GM21825 (cell line): ENCODE data around the gene DDX54.

Experiments
- ATAC-seq: cut with Tn5 transposase; IDR thresholded peaks from one replicate; pipeline ENCODE4 v1.9.1; 2021; ENCODE audit warnings: mild to moderate bottlenecking, moderate library complexity; ENCODE audit not compliant: unreplicated experiment

The DDX54 gene

GRCh38 chr12:113165521-113166450 is 19.5 kb downstream of the DDX54 start:
- no peak for ATAC-seq

DNA sequence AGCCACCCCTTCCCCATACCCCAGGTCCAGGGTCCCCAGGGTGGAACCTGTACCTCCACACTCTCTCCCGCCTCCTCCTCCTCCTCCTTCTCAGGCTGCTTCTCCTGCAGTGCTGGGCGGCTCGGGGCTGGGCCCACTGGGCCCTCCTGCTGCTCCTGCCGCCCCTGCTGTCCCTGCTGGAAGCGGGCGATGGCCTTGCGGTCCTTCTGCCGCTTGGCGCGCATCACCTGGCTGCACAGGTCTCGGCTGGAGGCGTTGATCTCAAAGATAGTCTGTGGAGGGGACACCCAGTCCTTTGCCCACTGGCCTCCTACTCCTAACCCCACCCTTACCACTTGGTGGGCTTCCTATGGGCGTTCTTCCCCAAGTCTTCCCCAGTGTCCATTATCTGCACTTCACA is 21.3 kb downstream of the DDX54 start:
- ATAC-seq = no peak

DNA sequence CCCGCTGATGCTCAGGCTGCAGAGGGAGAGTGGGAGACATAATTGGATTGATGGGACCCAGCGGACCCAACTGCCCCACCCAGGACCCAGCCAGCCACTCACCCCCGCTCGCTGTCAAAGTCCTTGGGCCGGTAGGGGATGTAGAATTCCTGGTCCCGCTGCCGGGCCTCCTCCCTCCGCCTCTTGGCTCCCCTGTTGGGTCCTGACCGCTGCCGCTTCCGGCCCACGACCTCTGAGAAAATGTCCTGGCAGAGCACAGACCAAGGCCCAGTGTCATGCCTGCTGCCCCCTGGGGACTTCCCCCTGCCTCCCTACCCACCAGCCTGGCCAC is 22.3 kb downstream of the DDX54 start:
- no peak for ATAC-seq

GRCh38 chr12:113162102-113163029 is 22.9 kb downstream of the DDX54 start:
- ATAC-seq = no peak

DNA sequence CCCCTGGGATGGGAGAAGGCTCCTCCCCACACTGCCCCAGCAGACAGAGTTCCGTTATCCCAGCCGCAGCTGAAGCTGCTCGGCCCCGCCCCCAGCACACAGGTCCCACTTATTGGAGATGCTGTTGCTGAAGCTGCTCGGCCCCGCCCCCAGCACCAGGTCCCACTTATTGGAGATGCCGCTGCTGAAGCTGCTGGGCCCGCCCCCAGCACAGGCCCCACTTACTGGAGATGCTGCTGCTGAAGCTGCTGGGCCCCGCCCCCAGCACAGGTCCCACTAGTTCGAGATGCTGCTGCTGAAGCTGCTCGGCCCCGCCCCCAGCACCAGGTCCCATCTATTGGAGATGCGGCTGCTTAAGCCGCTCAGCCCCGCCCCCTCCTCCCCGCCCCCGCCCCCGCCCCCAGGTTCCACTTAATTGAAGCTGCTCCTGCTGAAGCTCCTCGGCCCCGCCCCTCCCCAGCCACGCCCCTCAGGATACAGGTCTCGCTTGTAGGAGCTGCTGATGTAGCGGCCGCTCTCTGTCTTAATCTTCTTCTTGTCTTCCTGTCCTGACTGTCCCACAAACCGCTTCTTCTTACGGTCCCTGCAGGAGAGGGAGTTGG is 23.8 kb downstream of the DDX54 start:
- ATAC-seq = no peak

DNA sequence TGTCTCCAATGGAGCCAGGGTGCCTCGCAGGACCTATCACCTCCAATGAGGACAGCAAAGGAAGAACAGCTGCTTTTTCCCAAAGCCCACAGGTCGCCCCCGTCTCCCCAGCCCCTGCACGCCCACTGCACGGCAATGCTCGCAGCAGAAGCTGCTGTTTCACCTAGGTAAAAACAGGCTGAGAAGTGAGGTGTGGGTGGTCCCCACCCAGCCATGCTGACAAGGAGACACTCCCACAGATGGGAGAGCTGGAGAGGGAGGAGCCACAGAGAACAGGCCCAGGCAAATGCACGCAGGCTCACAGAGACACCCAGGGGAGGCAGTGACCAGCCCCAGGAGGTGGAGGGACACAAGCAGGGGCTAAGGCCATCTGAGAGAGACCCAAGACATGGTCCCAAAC is 25.3 kb downstream of the DDX54 start:
- no peak for ATAC-seq

DNA sequence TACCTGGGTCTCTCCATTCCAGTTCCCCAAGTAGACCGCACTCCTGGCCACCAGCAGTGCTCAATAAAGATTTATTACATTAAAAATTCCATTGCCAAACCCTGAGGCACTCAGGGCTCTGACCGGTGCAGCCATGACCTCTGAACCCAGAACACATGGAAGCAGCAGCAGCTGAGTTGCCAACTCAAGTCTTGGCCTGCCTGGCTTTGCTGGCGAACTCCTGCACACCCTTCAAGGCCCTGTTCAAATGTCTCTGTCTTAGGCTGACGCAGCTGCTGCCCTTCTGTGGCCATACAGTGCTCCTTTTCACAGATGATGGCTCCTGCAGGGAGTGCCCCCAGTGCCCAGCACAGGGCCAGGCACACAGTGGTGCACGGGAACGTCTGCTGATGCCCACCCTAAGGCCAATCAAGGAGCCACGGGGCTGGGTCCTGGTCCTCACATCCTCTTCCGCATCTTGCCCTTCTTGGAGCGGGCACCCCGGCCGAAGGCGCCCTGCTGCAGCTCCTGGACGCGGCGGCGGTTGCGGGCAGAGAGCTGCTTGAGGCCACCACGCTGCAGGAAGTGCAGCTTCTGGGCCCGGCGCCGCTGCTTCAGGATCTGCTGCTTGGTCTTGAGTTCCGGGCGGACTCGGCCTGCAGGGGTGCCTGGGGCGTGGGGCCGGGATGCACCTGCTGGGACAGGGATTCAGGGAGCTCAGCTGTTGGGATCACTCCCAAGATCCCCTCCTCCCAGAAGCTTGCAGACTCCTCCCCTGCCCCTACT is 26.7 kb downstream of the DDX54 start:
- ATAC-seq = no peak

GRCh38 chr12:113157218-113157859 is 27.9 kb downstream of the DDX54 start:
- no peak for ATAC-seq

DNA sequence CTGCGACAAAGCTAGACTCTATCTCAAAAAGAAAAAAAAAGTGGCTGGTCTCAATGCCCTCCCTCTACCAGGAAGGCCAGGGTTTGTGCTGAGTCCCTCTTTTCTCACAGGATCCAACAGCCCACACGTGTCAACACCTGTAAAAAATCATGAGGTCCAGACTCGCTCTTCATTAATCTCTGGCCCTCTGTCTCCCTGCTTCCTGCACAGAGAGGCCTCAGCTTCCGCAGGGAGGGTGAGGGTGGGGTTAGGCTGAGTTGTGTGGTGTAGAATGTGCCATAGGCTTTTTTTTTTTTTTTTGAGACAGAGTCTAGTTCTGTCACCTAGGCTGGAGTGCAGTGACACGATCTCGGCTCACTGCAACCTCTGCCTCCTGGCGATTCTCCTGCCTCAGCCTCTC is 29.6 kb downstream of the DDX54 start:
- ATAC-seq = no peak

GRCh38 chr12:113155060-113155459 is 30.2 kb downstream of the DDX54 start:
- no peak for ATAC-seq

DNA sequence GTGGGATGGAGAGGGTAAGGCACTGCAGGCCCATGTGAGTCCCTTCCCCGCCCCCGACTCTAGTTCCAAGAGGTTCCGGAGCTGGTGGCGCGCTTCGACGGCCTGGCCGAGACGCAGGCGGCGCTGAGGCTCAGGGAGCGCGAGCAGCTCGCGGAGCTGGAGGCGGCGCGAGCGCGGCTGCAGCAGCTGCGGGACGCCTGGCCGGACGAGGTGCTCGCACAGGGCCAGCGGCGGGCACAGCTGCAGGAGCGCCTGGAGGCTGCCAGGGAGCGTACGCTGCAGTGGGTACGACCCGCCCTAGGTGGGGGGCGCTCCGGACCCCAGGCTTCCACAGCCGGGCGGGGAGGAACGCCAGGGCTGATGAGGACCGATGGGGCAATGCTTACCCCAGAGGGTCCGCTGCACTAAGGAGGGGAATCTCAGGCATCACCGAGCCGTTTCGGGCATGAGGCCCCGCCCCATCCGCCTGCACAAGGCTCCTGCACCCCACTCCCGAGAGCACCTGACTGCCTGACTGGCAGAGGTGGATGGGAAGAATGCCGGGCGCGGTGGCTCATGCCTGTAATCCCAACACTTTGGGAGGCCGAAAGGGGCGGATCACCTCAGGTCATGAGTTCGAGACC is 30.8 kb downstream of the DDX54 start:
- no peak for ATAC-seq

DNA sequence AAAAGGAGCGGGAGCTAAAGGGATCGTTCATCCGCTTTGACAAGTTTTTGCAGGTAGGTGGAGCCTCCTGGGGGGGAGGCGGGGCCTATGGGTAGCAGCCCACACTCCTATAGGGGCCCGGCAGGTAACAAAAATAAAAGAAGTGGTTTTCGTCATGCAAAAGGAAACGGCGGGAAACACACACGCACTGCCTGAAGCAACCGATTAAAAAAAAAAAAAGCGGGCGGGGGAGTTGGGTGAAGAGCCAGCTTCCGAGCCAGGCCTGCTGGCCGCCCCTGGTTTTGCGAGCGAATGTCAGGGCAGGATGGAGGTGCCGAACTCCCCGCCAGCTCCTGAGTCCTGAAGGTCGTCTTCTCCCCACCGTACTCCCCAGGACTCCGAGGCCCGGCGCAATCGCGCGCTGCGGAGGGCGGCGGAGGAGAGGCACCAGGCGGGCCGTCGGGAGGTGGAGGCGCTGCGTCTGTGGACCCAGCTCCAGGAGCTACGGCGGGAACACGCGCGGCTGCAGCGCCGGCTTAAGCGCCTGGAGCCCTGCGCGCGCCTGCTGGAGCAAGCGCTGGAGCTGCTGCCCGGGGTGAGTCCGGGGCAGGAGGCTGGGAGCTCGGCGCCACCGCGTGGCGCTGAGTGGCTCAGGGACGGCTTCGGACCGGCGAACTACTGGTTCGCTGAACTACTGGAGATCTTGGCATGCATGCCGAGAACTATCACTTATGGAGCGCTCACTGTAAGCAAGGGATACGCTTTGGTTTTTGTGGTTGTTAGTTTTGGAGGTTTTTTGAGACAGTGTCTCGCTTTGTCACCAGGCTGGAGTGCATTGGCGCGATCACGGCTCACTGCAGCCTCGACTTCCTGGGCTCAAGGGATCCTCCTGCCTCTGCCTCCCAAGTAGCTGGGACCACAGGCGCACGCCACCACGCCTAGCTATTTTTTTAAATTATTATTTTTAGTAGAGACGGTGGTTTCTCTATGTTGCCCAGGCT is 32.2 kb downstream of the DDX54 start:
- ATAC-seq = no peak

DNA sequence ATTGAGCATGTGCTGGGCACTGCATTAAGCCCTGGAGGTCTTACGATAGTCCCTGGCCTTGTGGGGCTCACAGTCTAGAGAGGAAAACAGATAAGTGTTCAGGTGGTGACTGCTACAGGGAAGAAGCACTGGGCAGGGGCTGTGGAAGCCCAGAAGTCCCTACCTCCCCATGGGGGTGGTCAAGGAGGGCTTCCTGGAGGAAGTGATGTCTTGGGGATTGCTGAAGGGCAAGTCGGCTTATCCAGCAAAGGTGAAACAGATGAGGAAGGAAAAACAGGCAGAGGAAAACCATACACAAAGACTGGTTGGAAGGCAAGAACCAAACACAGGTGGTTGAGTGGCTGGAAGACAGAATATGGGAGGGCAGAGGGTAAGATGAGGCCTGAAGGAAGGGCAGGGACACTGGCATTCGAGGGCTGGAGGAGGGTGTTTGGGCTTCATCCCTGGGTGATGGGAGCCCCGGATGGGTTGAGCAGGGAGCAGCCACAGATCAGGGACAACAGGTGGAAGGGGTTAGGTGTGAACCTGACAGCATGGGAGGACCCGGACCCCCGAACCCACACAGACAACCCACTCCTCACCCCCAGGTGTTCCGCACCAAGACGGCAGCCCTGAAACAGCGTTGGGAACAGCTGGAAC is 33.0 kb downstream of the DDX54 start:
- ATAC-seq = no peak

- ATAC-seq = no peak
Observed at GRCh38 chr12:113151655-113152054, 33.6 kb downstream of the DDX54 start.

DNA sequence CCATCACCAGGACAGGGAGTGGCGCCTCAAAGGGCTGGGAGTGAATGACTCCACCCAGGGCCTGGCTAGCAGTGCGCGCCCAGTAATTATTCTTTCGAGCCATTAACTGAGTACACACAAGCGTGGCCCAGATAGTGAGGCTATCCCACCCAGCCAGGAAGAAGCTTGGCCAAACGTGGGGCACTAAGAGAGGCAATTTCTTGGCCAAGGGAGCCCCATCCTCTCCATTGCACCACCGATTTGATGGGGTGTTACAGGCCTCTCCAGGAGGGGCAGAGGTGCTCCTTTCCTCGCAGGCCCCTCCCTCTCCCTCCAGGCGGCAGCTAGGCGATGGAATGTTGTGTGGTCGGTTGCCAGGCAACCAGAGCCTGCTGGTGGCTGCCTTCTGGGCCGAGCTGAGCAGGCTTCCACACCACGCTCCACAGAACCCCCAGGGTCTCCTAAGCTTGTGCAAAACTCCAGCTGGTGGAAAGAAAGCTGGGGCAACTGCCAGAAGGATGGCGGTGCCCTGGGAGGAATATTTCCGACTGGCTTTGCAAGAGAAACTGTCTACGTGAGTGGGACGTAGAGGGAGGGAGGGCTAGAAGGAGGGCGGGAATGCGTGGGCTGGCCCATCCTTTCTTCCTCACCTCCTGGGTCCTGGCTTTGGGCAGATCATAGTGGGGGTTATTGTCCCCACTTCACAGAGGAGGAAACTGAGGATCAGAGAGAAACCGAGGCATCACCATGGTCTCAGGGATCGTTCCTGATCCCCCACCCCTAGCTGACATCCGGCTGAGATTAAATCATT is 35.7 kb downstream of the DDX54 start, which contains the start of gene CFAP73:
CFAP73 (plus strand) TSS at position 364 of the 790 bp plus-strand sequence; CDS start at position 498, 134 bp downstream.
- ATAC-seq = no peak

- no peak for ATAC-seq
Observed at GRCh38 chr12:113146999-113147398, 38.3 kb downstream of the DDX54 start.
